GM20000 (cell line): ENCODE measurements around the gene LUC7L2.

Experiments
- DNase-seq: peaks from one replicate; pipeline ENCODE4 v3.0.0; 2012; ENCODE audit warnings: low spot score
- CTCF ChIP-seq: IDR thresholded peaks from 2 replicates; pipeline ENCODE4 v1.5.1; 2012; ENCODE audit warnings: mild to moderate bottlenecking, control low read depth; ENCODE audit errors: extremely low read depth, missing control alignments

Gene LUC7L2

DNA sequence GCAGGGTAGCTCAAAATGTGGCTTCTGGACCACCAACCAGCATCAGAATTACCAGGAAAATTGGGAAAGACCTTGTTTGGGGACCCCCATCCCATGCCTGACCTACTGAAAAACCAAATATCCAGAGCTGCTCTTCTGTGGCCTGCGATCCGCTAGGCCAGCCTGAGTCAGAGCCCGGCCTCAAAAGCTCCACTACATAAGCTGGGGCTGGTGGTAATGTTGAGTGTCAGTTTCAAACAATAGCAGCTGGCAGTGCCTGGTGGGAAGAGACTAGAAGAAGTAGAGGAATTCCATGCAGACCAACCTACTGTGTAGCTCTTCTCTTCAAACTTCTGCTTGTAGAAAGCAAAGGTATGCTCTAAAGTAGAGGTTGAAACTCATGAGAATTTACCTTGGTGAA lies 71.8 kb downstream of the LUC7L2 start:
- DNase-seq, result no peak
- TF ChIP-seq CTCF, result no peak

- TF ChIP-seq CTCF, result no peak
These were observed 77.1 kb downstream of the LUC7L2 start for GRCh38 chr7:139436806-139437205.

GRCh38 chr7:139439375-139439774 lies 79.7 kb downstream of the LUC7L2 start:
- DNase-seq, result no peak
- TF ChIP-seq CTCF, result no peak

More at GRCh38 chr7:139436806-139437205, 77.1 kb downstream of the LUC7L2 start:
- DNase-seq, result no peak

DNA sequence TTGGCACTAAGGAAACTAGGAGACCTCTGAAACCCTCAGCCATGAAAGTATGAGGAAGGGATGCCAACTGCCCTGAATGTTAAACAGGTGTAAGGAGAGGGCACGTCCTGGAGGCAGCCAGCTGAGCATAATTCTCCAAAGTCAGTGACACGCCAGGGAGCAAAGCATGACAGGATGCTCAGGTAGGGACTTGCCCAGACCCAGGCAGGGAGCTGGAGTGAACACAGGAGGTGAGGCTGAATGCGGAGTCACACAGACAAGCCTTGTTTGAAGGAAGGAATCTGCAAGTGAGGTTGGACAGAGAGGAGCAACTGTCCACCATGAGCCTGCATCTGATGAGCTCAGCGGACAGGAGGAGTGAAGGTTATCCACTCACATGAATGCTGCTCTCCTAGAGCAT lies 82.3 kb downstream of the LUC7L2 start:
- DNase-seq, result no peak
- TF ChIP-seq CTCF, result no peak

GRCh38 chr7:139446051-139446890 lies 86.6 kb downstream of the LUC7L2 start:
- no peak for TF ChIP-seq CTCF
- no peak for DNase-seq

DNA sequence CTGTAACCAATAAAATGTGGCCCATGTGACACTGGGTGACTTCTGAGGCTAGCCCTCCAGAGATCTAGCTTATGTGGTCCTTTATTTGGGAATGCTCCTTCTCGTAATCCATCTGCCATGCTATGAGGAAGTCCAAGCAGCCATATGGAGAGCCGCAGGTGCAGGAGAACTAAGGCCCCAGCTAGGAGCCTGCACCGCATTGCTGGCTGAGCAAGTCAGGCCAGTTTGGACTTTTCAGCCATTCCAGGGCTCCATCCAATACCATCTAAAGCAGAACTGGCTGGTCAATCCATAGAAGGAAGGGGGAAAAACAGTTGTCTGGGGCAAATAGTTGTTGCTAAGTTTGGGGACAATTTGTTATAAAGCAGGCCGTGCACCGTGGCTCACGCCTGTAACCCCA lies 91.2 kb downstream of the LUC7L2 start:
- TF ChIP-seq CTCF, result no peak
- DNase-seq, result no peak

DNA sequence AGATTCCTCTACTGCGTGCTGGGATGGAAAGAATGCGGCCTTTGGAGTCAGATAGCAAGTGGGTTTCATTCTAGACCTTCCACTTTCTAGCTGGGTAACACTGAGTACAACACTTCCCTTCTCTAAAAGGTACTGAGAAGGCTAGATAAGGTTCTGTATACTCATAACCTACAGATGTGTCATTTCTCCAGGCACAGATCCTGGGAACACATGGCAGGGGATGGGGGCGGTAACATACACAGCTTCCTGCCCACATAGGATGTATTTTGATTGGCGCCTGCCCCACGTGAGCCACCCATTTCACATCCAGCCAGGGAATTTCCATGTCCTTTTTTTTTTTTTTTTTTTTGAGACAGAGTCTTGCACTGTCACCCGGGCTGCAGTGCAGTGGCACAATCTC lies 91.9 kb downstream of the LUC7L2 start:
- TF ChIP-seq CTCF, result no peak
- DNase-seq, result no peak
